Mesendoderm (in vitro differentiated cells): Measurements from ENCODE around the gene TNFRSF18.

Experiments
- DNase-seq: peaks from one replicate; pipeline ENCODE4 v3.0.0; 2013
- H2AK5ac ChIP-seq: 2 replicates; pipeline ENCODE4 v1.6.1; 2013; ENCODE audit warnings: low read length, inconsistent platforms
- H2BK120ac ChIP-seq: 2 replicates; pipeline ENCODE4 v1.6.1; 2013; ENCODE audit warnings: low read depth, mild to moderate bottlenecking, low read length, moderate library complexity, mixed read lengths
- H2BK15ac ChIP-seq: replicated peaks from 2 replicates; pipeline ENCODE4 v1.6.1; 2013; ENCODE audit warnings: low read depth, mild to moderate bottlenecking, moderate library complexity
- H2BK5ac ChIP-seq: 2 replicates; pipeline ENCODE4 v1.6.1; 2013; ENCODE audit warnings: low read length, inconsistent platforms
- H3K18ac ChIP-seq: 2 replicates; pipeline ENCODE4 v1.6.1; 2013; ENCODE audit warnings: mild to moderate bottlenecking, low read length, mixed read lengths
- H3K23ac ChIP-seq: one replicate; pipeline ENCODE4 v1.6.1; 2013; ENCODE audit warnings: low read length
- H3K27ac ChIP-seq: 2 replicates; pipeline ENCODE4 v1.5.1; 2013; ENCODE audit warnings: low read depth, mild to moderate bottlenecking, inconsistent platforms, low read length, moderate library complexity
- H3K27me3 ChIP-seq: 2 replicates; pipeline ENCODE4 v1.6.1; 2013; ENCODE audit warnings: low read length, control low read depth, mild to moderate bottlenecking, inconsistent platforms; ENCODE audit not compliant: insufficient read depth, poor library complexity
- H3K36me3 ChIP-seq: 2 replicates; pipeline ENCODE4 v1.6.1; 2013; ENCODE audit warnings: low read length, inconsistent platforms; ENCODE audit not compliant: control insufficient read depth, insufficient read depth
- H3K4ac ChIP-seq: one replicate; pipeline ENCODE4 v1.6.1; 2013; ENCODE audit warnings: low read depth, mild to moderate bottlenecking, low read length, moderate library complexity
- H3K4me1 ChIP-seq: 2 replicates; pipeline ENCODE4 v1.6.1; 2013; ENCODE audit warnings: low read depth, low read length, inconsistent platforms; ENCODE audit not compliant: control insufficient read depth
- H3K4me2 ChIP-seq: 2 replicates; pipeline ENCODE4 v1.6.1; 2013; ENCODE audit warnings: low read length
- H3K4me3 ChIP-seq: 2 replicates; pipeline ENCODE4 v1.5.1; 2013; ENCODE audit warnings: mild to moderate bottlenecking, low read length
- H3K56ac ChIP-seq: one replicate; pipeline ENCODE4 v1.6.1; 2013; ENCODE audit warnings: low read length
- H3K79me1 ChIP-seq: 2 replicates; pipeline ENCODE4 v1.6.1; 2013; ENCODE audit warnings: low read length, inconsistent platforms
- H3K79me2 ChIP-seq: 2 replicates; pipeline ENCODE4 v1.6.1; 2013; ENCODE audit warnings: mild to moderate bottlenecking, low read length; ENCODE audit not compliant: control insufficient read depth, insufficient read depth
- H3K9ac ChIP-seq: 2 replicates; pipeline ENCODE4 v1.6.1; 2013; ENCODE audit warnings: low read length, inconsistent platforms
- H4K5ac ChIP-seq: one replicate; pipeline ENCODE4 v1.6.1; 2013; ENCODE audit warnings: low read length
- H4K8ac ChIP-seq: one replicate; pipeline ENCODE4 v1.6.1; 2013; ENCODE audit warnings: low read depth, mild to moderate bottlenecking, control low read depth, low read length, moderate library complexity
- WGBS: extraction: QIAGEN DNeasy Blood & Tissue Kit; methylation state at CpG from one replicate; pipeline ENCODE4 v1.1.7; 2013; ENCODE audit warnings: low lambda C conversion rate, missing lambda C conversion rate; ENCODE audit not compliant: insufficient coverage; ENCODE audit errors: extremely low coverage; 5-methylcytosine and 5-hydroxymethylcytosine counted together

Gene TNFRSF18

GRCh38 chr1:1179983-1180861 lies 26.2 kb downstream of the TNFRSF18 start:
- Histone ChIP-seq H2BK120ac (no peak overlapping the region), H3K18ac (no peak overlapping the region), H3K4ac (no peak overlapping the region), H3K4me1 (no peaks in the 10 kb centered on the region), H3K4me2 (no peak overlapping the region), H2BK5ac (no peak overlapping the region), H3K56ac (no peak overlapping the region), H3K4me3 (no peak overlapping the region), H2BK15ac (no peak overlapping the region), H3K36me3 (no peaks in the 10 kb centered on the region), H2AK5ac (no peak overlapping the region), H3K27ac (no peak overlapping the region), H3K23ac (no peak overlapping the region), H3K27me3 (no peaks in the 10 kb centered on the region), H3K79me1 (no peaks in the 10 kb centered on the region), H3K9ac (no peak overlapping the region), H4K5ac (no peak overlapping the region), H3K79me2 (no peaks in the 10 kb centered on the region), H4K8ac (no peak overlapping the region)
- no CpG with 5 or more reads among the region's 51 CpGs for WGBS
- no peak for DNase-seq

GRCh38 chr1:1179346-1179982 lies 26.9 kb downstream of the TNFRSF18 start:
- Histone ChIP-seq H3K56ac (no peak overlapping the region), H3K9ac (no peak overlapping the region), H2BK120ac (no peak overlapping the region), H2BK15ac (no peak overlapping the region), H3K4me3 (no peak overlapping the region), H3K36me3 (no peaks in the 10 kb centered on the region), H3K23ac (no peak overlapping the region), H3K4me1 (no peaks in the 10 kb centered on the region), H4K5ac (no peak overlapping the region), H2AK5ac (no peak overlapping the region), H3K18ac (no peak overlapping the region), H3K79me2 (no peaks in the 10 kb centered on the region), H3K4ac (no peak overlapping the region), H3K27ac (no peak overlapping the region), H3K4me2 (no peak overlapping the region), H2BK5ac (no peak overlapping the region), H3K27me3 (no peaks in the 10 kb centered on the region), H3K79me1 (no peaks in the 10 kb centered on the region), H4K8ac (no peak overlapping the region)
- DNase-seq, result no peak
- no CpG with 5 or more reads among the region's 25 CpGs for WGBS

GRCh38 chr1:1178794-1179331 lies 27.5 kb downstream of the TNFRSF18 start:
- Histone ChIP-seq H3K23ac (no peak overlapping the region), H3K4me1 (no peaks in the 10 kb centered on the region), H4K5ac (no peak overlapping the region), H3K27ac (no peak overlapping the region), H2AK5ac (no peak overlapping the region), H3K4me2 (no peak overlapping the region), H3K4me3 (no peak overlapping the region), H2BK5ac (no peak overlapping the region), H2BK15ac (no peak overlapping the region), H3K27me3 (no peaks in the 10 kb centered on the region), H3K79me1 (no peaks in the 10 kb centered on the region), H2BK120ac (no peak overlapping the region), H3K36me3 (no peaks in the 10 kb centered on the region), H3K18ac (no peak overlapping the region), H3K9ac (no peak overlapping the region), H4K8ac (no peak overlapping the region), H3K79me2 (no peaks in the 10 kb centered on the region), H3K56ac (no peak overlapping the region), H3K4ac (no peak overlapping the region)
- no peak for DNase-seq
- WGBS, result no CpG with 5 or more reads among the region's 32 CpGs

- no peak for DNase-seq
- Histone ChIP-seq H2BK120ac (no peak overlapping the region), H4K8ac (no peak overlapping the region), H3K36me3 (no peaks in the 10 kb centered on the region), H3K4me1 (no peaks in the 10 kb centered on the region), H3K18ac (no peak overlapping the region), H3K4me2 (no peak overlapping the region), H3K27me3 (no peaks in the 10 kb centered on the region), H3K56ac (no peak overlapping the region), H3K9ac (no peak overlapping the region), H3K4me3 (no peak overlapping the region), H3K79me1 (no peaks in the 10 kb centered on the region), H2BK15ac (no peak overlapping the region), H3K4ac (no peak overlapping the region), H2AK5ac (no peak overlapping the region), H3K79me2 (no peaks in the 10 kb centered on the region), H3K23ac (no peak overlapping the region), H3K27ac (no peak overlapping the region), H2BK5ac (no peak overlapping the region), H4K5ac (no peak overlapping the region)
- WGBS, result no CpG with 5 or more reads among the region's 21 CpGs
Measured at GRCh38 chr1:1177452-1178206, 28.8 kb downstream of the TNFRSF18 start.

GRCh38 chr1:1176931-1177330 lies 29.5 kb downstream of the TNFRSF18 start:
- Histone ChIP-seq H2BK120ac (no peak overlapping the region), H3K79me1 (no peaks in the 10 kb centered on the region), H2BK15ac (no peak overlapping the region), H3K36me3 (no peaks in the 10 kb centered on the region), H4K8ac (no peak overlapping the region), H4K5ac (no peak overlapping the region), H3K27me3 (no peaks in the 10 kb centered on the region), H3K23ac (no peak overlapping the region), H3K56ac (no peak overlapping the region), H2BK5ac (no peak overlapping the region), H3K4me2 (no peak overlapping the region), H3K27ac (no peak overlapping the region), H3K79me2 (no peaks in the 10 kb centered on the region), H3K4me3 (no peak overlapping the region), H2AK5ac (no peak overlapping the region), H3K4me1 (no peaks in the 10 kb centered on the region), H3K4ac (no peak overlapping the region), H3K9ac (no peak overlapping the region), H3K18ac (no peak overlapping the region)
- DNase-seq, result no peak
- WGBS, result no CpG with 5 or more reads among the region's 7 CpGs
